Raji (cell line): ENCODE data around the gene LDLRAP1.

Experiments
- POLR2A ChIP-seq: IDR thresholded peaks from 2 replicates; pipeline ENCODE4 v1.6.1; 2011; ENCODE audit warnings: low read depth, low read length, control low read depth; ENCODE audit not compliant: insufficient read depth

The LDLRAP1 gene, protein sequence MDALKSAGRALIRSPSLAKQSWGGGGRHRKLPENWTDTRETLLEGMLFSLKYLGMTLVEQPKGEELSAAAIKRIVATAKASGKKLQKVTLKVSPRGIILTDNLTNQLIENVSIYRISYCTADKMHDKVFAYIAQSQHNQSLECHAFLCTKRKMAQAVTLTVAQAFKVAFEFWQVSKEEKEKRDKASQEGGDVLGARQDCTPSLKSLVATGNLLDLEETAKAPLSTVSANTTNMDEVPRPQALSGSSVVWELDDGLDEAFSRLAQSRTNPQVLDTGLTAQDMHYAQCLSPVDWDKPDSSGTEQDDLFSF

DNA sequence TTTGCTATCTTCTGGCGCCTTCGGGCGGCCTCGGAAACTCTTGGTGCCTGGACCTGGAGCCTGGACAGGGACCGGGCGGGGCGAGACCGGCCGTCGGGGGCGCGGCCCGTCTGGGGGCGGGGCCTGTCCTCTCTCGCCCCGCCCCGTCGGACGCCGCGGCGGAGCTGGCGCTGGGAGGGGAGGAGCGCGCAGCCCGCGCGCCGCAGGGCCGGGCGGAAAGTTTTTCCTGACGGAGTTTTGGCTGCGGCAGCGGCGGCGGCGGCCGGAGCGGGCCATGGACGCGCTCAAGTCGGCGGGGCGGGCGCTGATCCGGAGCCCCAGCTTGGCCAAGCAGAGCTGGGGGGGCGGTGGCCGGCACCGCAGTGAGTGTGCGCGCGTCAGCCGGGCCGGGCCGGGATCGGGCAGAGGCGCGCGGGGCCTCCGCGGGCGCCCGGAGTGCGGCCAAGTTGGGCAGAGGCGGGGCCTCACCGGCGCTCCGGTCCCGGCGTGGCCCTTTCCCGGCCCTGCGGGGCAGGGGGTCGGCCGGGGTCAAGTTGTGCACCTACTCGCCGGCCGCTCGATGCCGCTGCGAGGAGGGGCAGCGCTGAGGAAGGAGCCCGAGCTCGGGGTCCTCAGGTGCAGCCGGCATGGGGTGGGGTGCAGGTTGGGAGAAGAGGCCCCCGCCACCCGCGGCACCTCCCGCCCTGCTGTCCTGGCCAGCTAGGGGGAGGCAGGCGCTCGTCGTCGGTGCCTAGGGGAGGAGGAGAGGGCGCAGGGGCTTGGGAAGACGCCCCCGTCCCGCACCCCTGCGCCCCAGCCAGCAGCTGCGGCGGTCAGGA lies at the start of gene LDLRAP1:
Gene LDLRAP1, plus strand, starts transcription at position 182 of the 818 bp plus-strand sequence. Its CDS starts 93 bp downstream, at position 275.
- TF ChIP-seq POLR2A, result 0 out of 2 replicates have a peak, but pooled peaks have one; percentile 17

DNA sequence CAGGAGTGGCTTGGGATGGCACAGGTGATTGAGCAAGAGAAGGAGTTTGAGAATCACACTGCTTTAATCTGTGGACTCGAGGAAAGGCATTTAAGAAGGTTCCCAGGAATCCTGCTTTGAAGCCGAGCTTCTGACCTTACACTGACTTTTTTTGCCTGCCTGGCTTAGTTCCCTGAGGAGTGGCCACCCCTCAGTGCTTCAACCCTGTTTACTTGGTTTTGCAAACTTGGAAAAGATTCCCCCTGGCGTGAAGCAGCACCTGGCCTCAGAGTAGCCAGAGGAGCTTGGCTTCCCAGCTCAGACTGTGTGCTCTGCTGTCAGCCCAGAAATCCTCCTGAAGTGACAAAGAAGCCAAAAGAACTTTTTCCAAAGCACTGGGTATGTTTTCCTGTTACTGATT lies 48.5 kb upstream of the LDLRAP1 start:
- TF ChIP-seq POLR2A, result no peak

DNA sequence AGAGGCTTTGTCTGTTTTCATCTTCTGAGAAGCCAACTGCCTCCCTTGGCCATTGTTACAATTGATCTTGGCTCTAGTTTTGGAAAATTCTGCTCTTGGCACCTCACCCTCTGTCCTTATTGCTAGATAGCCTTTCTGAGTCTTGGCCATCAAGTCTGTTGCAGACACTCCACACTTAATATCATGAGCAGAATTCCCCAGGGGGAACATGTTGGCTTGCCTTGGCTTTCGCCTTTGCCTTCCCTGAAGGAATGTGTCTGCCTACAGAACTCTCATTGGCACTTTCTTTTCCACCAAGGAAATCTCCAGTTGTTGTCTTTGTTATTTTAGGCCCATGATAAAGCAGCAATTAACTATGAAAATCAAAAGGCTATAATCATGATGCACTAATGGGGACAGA lies 42.7 kb upstream of the LDLRAP1 start:
- TF ChIP-seq POLR2A, result no peak

DNA sequence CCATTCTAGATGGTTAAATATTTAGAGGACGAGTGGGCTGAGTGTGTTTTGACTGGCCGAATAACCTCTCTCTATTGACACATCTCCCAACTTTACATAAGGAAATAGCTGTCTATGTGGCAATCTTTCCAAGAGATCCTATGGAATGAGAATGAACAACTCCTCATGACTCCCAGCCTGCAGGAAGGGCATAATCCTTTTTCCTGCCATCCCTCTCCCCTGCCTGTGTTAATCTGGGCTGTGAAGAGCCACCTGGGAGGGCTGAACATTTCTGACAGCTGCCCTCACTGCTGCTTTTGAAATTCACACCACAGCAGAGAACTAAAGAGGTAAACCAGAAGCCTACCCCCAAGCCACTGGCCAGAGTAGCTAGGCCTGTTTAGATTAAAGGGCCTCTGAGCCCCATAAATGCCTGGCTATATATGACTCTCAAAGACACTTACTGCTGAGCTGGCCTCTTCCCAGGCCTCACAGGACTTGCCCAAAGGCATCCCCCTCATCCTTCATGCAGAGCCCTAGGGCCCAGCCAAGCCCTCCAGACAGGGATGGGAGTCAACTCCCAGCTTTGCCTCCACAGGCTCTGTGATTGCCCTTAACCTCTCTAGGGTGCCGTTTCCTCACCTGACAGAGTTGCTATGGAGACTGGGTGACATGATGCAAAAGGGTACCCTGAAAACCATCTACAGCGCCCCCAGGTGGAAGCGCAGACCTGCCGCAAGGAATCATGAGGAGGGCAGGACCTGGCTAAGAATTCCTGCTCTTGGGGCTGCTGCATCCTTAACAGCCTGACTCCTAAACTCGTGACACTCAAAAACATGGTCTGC lies 42.0 kb upstream of the LDLRAP1 start:
- TF ChIP-seq POLR2A, result no peak

DNA sequence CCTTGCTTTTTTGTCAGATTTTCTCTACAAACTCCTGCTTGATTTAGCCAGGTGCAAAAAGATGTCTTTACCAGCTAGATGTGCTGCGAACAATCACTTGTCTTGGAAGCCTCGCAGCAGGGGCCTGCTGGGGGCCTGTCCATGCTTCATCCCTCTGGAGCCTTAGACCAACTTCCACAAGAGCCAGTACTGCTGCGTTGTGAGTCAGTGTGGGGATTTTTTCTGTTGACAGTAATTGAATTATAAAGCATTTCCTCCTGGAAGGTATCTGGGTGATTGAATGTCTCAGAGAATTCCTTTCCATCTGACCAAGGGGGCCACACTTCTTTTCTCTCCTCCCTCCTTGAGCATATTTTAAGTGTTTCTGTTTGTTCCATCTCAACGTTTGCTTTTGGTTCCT lies 40.4 kb upstream of the LDLRAP1 start:
- TF ChIP-seq POLR2A, result no peak

DNA sequence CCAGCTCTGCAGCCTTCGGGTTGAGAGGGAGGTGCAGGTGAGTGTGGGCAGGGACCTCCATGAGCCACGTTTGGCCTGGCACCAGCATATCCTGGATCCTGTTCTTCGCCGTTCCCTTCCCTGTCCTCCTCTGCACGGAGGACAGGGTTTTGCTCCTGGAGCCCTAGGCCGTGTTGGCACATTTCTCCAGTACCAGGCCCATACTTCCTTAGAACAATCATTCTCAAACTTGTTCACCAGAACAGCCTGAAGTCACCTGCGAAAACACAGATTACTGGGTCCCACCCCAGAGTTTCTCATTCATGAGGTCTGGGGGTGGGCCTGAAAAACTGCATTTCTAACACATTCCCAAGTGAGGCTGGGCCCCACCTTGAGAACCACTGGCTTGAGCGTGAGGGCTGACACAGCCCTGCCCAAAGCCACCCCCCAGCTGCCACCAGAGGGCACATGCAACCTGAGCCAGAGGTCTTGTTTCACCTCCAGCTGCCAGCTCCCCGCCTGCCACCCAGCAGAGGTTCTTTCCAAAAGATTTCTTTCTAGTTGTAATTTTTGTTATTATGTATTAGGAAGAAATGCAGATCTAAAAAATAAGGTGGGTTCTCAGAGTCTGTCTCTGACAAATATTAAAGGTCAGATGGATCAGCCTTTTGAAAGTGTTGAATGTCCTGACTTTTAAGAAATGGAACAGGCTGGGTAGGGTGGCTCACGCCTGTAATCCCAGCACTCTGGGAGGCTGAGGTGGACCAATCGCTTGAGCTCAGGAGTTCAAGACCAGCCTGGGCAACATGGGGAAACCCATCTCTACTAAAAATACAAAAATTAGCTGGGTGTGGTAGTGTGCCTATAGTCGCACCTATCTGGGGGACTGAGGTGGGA lies 39.6 kb upstream of the LDLRAP1 start:
- no peak for TF ChIP-seq POLR2A

DNA sequence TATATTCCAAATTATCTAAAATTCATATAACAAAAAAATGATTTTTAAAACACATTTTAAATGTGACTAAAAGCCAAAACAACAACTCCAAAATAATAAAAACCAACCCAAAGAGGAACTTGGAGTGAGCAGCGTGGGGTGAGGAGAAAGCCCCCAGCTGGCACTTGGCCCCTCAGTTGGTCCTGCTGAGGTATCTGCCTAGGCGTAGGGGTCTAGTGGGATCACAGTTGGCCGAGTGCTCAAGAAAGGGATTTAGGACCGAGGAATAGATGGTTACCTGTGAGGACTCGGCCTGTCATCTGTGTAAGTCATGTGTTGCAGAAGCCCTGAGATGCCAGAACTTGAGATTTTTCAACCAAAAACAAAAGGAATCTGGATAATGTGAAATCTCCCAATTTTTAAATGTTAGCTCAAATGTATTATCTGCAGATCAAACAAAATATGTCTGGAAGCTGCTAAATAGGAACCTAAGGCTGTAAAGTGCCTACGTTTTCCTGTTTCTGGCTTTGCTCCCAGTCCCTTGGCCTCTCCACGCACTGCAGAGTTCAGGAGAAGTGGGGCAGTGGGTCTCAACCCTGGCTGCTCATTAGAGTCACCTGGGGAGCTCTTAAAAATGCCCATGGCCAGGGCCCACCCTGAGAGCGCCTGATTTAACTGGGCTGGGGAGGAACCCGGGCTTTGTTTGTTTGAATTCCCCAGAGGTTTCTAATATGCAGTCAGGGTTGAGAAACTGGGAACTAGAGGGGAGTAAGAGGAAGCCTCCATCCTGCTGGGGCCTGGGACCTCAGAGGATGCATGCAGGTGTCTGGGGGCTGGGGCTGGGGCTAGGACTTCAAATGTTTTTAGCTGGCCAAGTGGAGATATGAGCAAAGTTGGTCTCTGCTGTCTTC lies 38.5 kb upstream of the LDLRAP1 start:
- TF ChIP-seq POLR2A, result no peak

DNA sequence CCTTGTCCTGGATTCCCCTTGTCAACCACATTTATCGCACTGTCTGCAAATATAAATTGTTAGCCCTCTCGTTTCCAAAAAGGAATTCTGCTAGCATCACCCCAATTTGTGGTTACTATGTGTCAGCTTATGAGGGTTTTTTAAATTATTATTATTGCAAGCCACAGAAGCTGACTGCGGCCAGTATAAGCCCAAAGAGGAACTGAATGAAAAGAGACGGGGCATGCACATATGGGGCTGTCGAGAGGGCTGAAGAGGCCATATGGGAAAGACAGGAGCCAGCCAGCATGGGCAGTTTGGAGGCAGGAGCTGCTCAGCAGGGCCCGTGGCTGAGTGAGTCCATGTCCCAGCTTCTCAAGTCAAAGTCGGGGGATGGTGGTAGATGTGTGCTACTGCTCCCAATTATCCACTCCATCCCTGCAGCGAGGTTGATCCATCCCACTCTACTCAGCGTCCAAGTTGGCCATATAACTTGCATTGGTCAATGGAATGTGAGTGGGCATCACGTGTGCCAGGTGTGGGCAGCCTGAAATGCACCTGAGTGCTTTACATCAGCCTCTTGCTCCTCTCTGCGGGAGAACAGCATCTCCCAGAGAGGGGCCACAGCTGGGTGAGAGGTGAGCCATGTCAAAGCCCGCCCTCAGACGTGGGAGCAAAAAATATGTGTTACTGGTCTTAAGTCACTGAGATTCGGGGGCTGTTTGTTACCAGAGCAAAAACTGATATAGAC lies 37.6 kb upstream of the LDLRAP1 start:
- TF ChIP-seq POLR2A, result no peak

DNA sequence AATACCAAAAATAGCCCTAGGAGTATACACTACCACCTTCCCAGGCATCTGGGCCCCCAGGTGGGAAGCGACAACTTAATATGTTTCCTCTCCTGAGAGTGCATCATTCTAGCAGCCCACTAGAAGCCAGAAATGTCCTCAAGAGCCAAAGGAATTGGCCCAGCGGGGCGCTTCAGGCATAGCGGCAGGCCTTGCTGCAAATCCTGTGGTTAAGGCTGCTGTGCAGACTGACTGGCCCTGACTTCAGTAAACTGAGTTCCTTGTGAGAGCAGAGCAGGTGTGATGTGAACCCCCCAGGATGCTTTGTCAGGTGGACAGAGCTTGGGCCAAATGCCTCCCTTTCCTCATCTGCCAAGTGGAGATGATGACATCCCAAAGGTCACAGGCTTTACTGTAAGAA lies 29.7 kb upstream of the LDLRAP1 start:
- TF ChIP-seq POLR2A, result no peak

DNA sequence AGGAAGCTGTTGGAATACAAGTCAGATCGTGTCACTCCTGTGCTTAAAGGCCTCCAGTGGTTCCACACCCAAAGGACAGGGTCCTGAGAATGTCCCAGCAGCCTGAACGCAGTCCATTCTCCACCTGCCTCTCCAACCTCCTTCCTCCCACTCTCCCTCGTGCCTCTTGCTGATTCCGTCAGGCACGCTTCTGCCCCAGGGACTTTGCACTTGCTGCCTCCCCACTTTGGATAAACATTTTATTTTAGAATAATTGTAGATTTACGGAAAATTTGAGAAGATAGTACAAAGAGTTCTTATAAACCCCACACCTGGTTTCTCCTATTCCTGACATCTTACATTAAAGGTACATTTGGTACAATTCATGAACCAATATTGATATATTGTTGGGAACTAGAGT lies 28.4 kb upstream of the LDLRAP1 start:
- TF ChIP-seq POLR2A, result no peak

DNA sequence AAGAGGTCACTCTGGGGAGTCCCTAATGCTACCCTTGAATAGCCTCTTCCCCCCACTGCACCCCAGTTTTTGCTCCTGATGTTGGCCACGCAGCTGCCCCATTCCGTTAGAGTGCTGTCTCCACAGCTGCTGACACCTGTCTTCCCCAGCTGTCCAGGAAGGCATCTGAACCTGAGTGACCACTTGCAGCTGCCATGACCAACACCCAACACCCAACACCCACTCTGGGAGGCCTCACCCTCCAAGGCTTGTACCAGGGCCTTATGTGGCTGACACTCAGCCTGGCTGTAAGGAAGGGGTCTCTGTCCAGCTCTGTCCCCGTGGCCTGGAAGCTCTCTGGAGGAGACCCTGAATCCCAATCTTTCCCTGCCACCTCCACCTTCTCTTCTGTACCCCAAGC lies 26.7 kb upstream of the LDLRAP1 start:
- TF ChIP-seq POLR2A, result no peak

DNA sequence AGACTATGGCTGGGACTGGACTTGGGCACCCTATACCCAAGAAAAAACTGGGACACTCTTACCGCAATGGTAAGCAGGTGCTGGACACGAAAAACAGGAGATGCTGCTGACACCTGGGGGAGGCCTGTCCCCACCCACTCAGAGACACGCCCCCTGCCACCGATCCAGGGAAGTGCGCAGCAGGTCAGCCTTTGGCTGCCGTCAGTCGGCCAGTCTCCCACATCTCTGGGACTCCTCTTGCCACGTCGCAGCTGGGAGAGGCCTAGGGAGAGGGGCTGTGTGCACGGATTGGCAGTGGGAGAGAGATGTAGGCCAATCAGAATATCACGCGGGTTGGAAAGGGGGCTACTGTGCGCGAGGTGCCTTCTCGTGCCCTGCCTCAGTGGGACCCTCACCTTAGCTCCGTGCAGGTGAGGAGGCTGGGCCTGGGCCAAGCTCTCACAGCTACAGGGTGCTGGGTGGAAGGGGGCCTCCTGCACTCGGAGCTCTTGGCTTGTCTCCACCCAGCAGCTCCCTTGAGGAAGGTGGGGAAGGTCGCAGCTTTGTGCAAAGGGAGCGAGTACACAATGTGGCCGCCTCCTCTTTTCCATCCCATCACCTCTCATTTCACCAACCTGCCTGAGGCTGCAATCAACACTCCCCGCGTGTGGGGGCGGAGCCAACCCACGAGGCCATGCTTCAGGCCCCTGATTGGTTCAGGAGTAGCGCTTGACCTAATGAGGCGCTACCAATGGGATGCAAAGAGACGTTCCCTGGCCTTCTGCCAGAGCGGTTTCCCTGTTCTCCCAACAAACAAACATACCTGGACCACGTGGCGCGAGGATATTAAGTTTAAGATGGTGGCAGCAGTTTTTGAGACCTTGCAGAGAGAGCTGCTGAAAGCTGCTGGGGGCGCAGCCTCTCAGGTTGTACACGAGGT lies 25.7 kb upstream of the LDLRAP1 start:
- TF ChIP-seq POLR2A, result no peak
